H9 (cell line): Measurements from ENCODE around the gene TBP. TPM values are rescaled to one million over a fixed set of nuclear protein-coding genes. Genes with fewer than 3 reads are reported as not detected.
"Not testable (repeated sequence)": the region's sequence is repeated elsewhere in the genome, so short reads cannot be mapped to it uniquely, and the experiment has no call there.

Experiments used
- DNase-seq: peaks from one replicate; pipeline ENCODE4 v3.0.0-alpha.2; 2017
- H2AFZ ChIP-seq: one replicate; pipeline ENCODE4 v1.6.1; 2013; ENCODE audit warnings: mild to moderate bottlenecking, low read length, control low read depth, moderate library complexity
- H2AK5ac ChIP-seq: 2 replicates; pipeline ENCODE4 v1.6.1; 2013; ENCODE audit warnings: low read length, control low read depth, mixed read lengths; ENCODE audit not compliant: insufficient read length
- H2BK120ac ChIP-seq: one replicate; pipeline ENCODE4 v1.6.1; 2013; ENCODE audit warnings: low read depth, mild to moderate bottlenecking, low read length, control low read depth, inconsistent platforms; ENCODE audit not compliant: poor library complexity, severe bottlenecking
- H2BK12ac ChIP-seq: 2 replicates; pipeline ENCODE4 v1.6.1; 2013; ENCODE audit warnings: low read length, control low read depth, mixed read lengths, low read depth; ENCODE audit not compliant: insufficient read length
- H2BK15ac ChIP-seq: 2 replicates; pipeline ENCODE4 v1.6.1; 2013; ENCODE audit warnings: low read depth, low read length, control low read depth
- H2BK20ac ChIP-seq: one replicate; pipeline ENCODE4 v1.6.1; 2013; ENCODE audit warnings: low read depth, mild to moderate bottlenecking, low read length, control low read depth, inconsistent platforms; ENCODE audit not compliant: poor library complexity, severe bottlenecking
- H2BK5ac ChIP-seq: 2 replicates; pipeline ENCODE4 v1.6.1; 2013; ENCODE audit warnings: low read length, control low read depth, mixed read lengths; ENCODE audit not compliant: insufficient read length
- H3K14ac ChIP-seq: 2 replicates; pipeline ENCODE4 v1.6.1; 2013; ENCODE audit warnings: low read length, control low read depth; ENCODE audit not compliant: insufficient read depth
- H3K18ac ChIP-seq: 2 replicates; pipeline ENCODE4 v1.6.1; 2013; ENCODE audit warnings: low read depth, mild to moderate bottlenecking, mixed read lengths, low read length, control low read depth; ENCODE audit not compliant: insufficient read length
- H3K23ac ChIP-seq: 2 replicates; pipeline ENCODE4 v1.6.1; 2013; ENCODE audit warnings: low read length, control low read depth, mixed read lengths, low read depth; ENCODE audit not compliant: insufficient read length
- H3K23me2 ChIP-seq: 2 replicates; pipeline ENCODE4 v1.6.1; 2013; ENCODE audit warnings: low read depth, mild to moderate bottlenecking, mixed read lengths, low read length, control low read depth; ENCODE audit not compliant: insufficient read length, poor library complexity, severe bottlenecking
- H3K27ac ChIP-seq: 2 replicates; pipeline ENCODE4 v1.5.1; 2013; ENCODE audit warnings: low read length, control low read depth, mixed read lengths, low read depth; ENCODE audit not compliant: insufficient read length
- H3K27me3 ChIP-seq: 2 replicates; pipeline ENCODE4 v1.6.1; 2013; ENCODE audit warnings: low read length, control low read depth, inconsistent platforms; ENCODE audit not compliant: insufficient read depth
- H3K4ac ChIP-seq: 2 replicates; pipeline ENCODE4 v1.6.1; 2013; ENCODE audit warnings: low read depth, mild to moderate bottlenecking, control low read depth, inconsistent platforms, low read length, moderate library complexity
- H3K4me1 ChIP-seq: 2 replicates; pipeline ENCODE4 v1.6.1; 2013; ENCODE audit warnings: low read length, control low read depth, inconsistent platforms; ENCODE audit not compliant: insufficient read depth
- H3K4me2 ChIP-seq: 2 replicates; pipeline ENCODE4 v1.6.1; 2013; ENCODE audit warnings: low read length, control low read depth, mixed read lengths; ENCODE audit not compliant: insufficient read length, insufficient read depth
- H3K56ac ChIP-seq: 2 replicates; pipeline ENCODE4 v1.6.1; 2013; ENCODE audit warnings: low read depth, mild to moderate bottlenecking, mixed read lengths, low read length, control low read depth; ENCODE audit not compliant: insufficient read length
- H3K79me1 ChIP-seq: 2 replicates; pipeline ENCODE4 v1.6.1; 2013; ENCODE audit warnings: low read depth, mild to moderate bottlenecking, moderate library complexity, low read length, control low read depth, inconsistent platforms; ENCODE audit not compliant: insufficient read depth, poor library complexity, severe bottlenecking
- H3K79me2 ChIP-seq: 2 replicates; pipeline ENCODE4 v1.6.1; 2013; ENCODE audit warnings: low read length, control low read depth, inconsistent platforms; ENCODE audit not compliant: insufficient read depth
- H3K9ac ChIP-seq: 2 replicates; pipeline ENCODE4 v1.6.1; 2013; ENCODE audit warnings: low read length, control low read depth, mixed read lengths; ENCODE audit not compliant: insufficient read length; ENCODE audit errors: extremely low read depth
- H3K9me3 ChIP-seq: one replicate; pipeline ENCODE4 v1.6.1; 2013; ENCODE audit warnings: low read depth, low read length, inconsistent platforms; ENCODE audit not compliant: control insufficient read depth
- H3T11ph ChIP-seq: one replicate; pipeline ENCODE4 v1.6.1; 2013; ENCODE audit warnings: mild to moderate bottlenecking, low read length, control low read depth, inconsistent platforms
- H4K20me1 ChIP-seq: one replicate; pipeline ENCODE4 v1.6.1; 2013; ENCODE audit not compliant: control insufficient read depth, insufficient read length, insufficient read depth
- H4K5ac ChIP-seq: 2 replicates; pipeline ENCODE4 v1.6.1; 2013; ENCODE audit warnings: low read depth, mild to moderate bottlenecking, mixed read lengths, low read length, control low read depth; ENCODE audit not compliant: insufficient read length
- H4K8ac ChIP-seq: replicated peaks from 2 replicates; pipeline ENCODE4 v1.6.1; 2013; ENCODE audit warnings: low read length, control low read depth, mixed read lengths, low read depth; ENCODE audit not compliant: insufficient read length
- H4K91ac ChIP-seq: 2 replicates; pipeline ENCODE4 v1.6.1; 2013; ENCODE audit warnings: low read depth, mild to moderate bottlenecking, moderate library complexity, mixed read lengths, low read length, control low read depth; ENCODE audit not compliant: insufficient read length
- H3K27ac Mint-ChIP-seq, 3 experiments: 2 replicates in 2 of 3; 3 replicates in 1 of 3; pipeline ENCODE4 v1.8.0; 2020 to 2021; ENCODE audit warnings: mixed read lengths in 3 of 3, mild to moderate bottlenecking in 1 of 3, moderate library complexity in 1 of 3
- H3K27me3 Mint-ChIP-seq: 2 replicates; pipeline ENCODE4 v1.8.0; 2021; ENCODE audit warnings: low read depth, mild to moderate bottlenecking, moderate library complexity, mixed read lengths
- H3K36me3 Mint-ChIP-seq, 3 experiments: 2 replicates in 2 of 3; 3 replicates in 1 of 3; pipeline ENCODE4 v1.8.0; 2020 to 2021; ENCODE audit warnings: low read depth in 3 of 3, mixed read lengths in 3 of 3; ENCODE audit not compliant: insufficient read depth in 1 of 3
- H3K4me1 Mint-ChIP-seq, 2 experiments: 2 replicates each; pipeline ENCODE4 v1.8.0; 2020; ENCODE audit warnings: mixed read lengths in 2 of 2
- H3K4me3 Mint-ChIP-seq, 2 experiments: 2 replicates in 1 of 2; 3 replicates in 1 of 2; pipeline ENCODE4 v1.8.0; 2020 to 2021; ENCODE audit warnings: mild to moderate bottlenecking in 2 of 2, mixed read lengths in 2 of 2, moderate library complexity in 1 of 2
- H3K9me3 Mint-ChIP-seq, 2 experiments: 2 replicates in 1 of 2; 3 replicates in 1 of 2; pipeline ENCODE4 v1.8.0; 2020; ENCODE audit warnings: mild to moderate bottlenecking in 2 of 2, mixed read lengths in 2 of 2, moderate library complexity in 1 of 2
- WGBS: extraction: QIAGEN DNeasy Blood & Tissue Kit; methylation state at CpG from one replicate; pipeline ENCODE4 v1.1.7; 2013; ENCODE audit warnings: missing lambda C conversion rate, low lambda C conversion rate, mixed read lengths; ENCODE audit not compliant: insufficient read length; ENCODE audit errors: extremely low coverage; 5-methylcytosine and 5-hydroxymethylcytosine counted together
- total RNA-seq: library from RNA; stranded (reverse); gene quantifications from 2 replicates; pipeline ENCODE4 v1.2.1, GENCODE V29; 2021

Gene TBP
- total RNA-seq, 1 experiment from 2014 or later, result 22.6 TPM

DNA sequence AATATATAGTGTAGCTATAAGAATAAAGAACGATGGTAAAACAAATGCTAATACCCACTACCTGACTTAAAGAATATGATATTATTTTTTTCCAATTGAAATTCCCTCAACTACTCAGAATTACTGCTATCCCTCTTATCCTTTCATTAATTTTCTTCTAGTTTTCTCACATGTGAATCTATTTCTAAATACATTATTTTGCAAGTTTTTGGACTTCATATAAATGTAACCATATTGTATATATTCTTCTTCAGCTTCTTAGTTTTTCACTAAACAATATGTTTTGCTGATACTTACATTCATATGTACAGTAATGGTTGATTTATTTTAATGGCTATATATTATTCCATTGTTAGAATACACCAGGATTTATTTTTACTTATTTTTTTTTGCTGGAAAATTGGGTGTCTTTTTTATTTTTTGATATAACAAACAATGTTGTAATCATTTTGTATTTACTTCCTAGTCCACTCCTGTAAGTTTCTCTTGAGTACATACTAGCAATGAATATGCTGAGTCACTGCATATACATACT is 61.9 kb downstream of the TBP start:
- not testable (repeated sequence) for H3K9me3 Mint-ChIP-seq, H3K4me1 Mint-ChIP-seq, H2BK20ac ChIP-seq, H3K4ac ChIP-seq, H3K23me2 ChIP-seq, H3K9me3 ChIP-seq, H3K18ac ChIP-seq, DNase-seq, H2BK120ac ChIP-seq, H4K20me1 ChIP-seq, H2BK5ac ChIP-seq, H3K9ac ChIP-seq, H3K4me3 Mint-ChIP-seq, H3K14ac ChIP-seq, H3K23ac ChIP-seq, H3T11ph ChIP-seq, H4K8ac ChIP-seq, H3K79me1 ChIP-seq, H3K36me3 Mint-ChIP-seq, H4K5ac ChIP-seq, H3K27me3 Mint-ChIP-seq, H3K27me3 ChIP-seq, H3K79me2 ChIP-seq, H2AFZ ChIP-seq, H3K4me2 ChIP-seq, H3K4me1 ChIP-seq, H2BK15ac ChIP-seq, H3K27ac Mint-ChIP-seq, H4K91ac ChIP-seq, H2BK12ac ChIP-seq, H2AK5ac ChIP-seq, H3K27ac ChIP-seq, H3K56ac ChIP-seq
- WGBS, result no CpG with 5 or more reads among the region's 1 CpG

Other genes with a start within 250 kb of the TBP start
- 14.9 and 16.7 TPM in 2 replicates for gene FAM120B, start 247.6 kb upstream of the TBP start, total RNA-seq
- gene PSMB1, start 1.1 kb upstream of the TBP start, total RNA-seq, result 245 and 252 TPM in 2 replicates
- 78.5 and 82.1 TPM in 2 replicates for gene PDCD2, start 30.3 kb downstream of the TBP start, total RNA-seq